Lung (tissue), 12 donors: ENCODE measurements around the gene PPARGC1A. TPM values are rescaled to one million over a fixed set of nuclear protein-coding genes. Genes with fewer than 3 reads are reported as not detected.

ENCODE experiments used
- ATAC-seq: fragments of 200-7000 bp; cut with Tn5 transposase; one replicate; pipeline ENCODE4 v1.9.1; 2020; ENCODE audit warnings: moderate number of reproducible peaks; ENCODE audit not compliant: insufficient read depth, low FRiP score
- DNase-seq, 3 donors: peaks; one replicate each; pipeline ENCODE4 v3.0.0-alpha.2; 2013 to 2017
- H3K27ac ChIP-seq, 2 donors: one replicate each; pipeline ENCODE4 v1.5.1; 2013; ENCODE audit warnings: mild to moderate bottlenecking in 2 of 2, moderate library complexity in 2 of 2, control low read depth in 1 of 2, inconsistent platforms in 1 of 2, low read depth in 1 of 2, low read length in 1 of 2
- H3K27me3 ChIP-seq, 3 donors: one replicate each; pipeline ENCODE4 v1.5.1; 2013; ENCODE audit warnings: low read length in 2 of 3; ENCODE audit not compliant: control insufficient read depth in 3 of 3, insufficient read depth in 3 of 3
- H3K36me3 ChIP-seq, 4 donors: one replicate each; pipeline ENCODE4 v1.5.1; 2013; ENCODE audit warnings: low read length in 4 of 4, mild to moderate bottlenecking in 1 of 4, moderate library complexity in 1 of 4; ENCODE audit not compliant: control insufficient read depth in 4 of 4, insufficient read depth in 4 of 4
- H3K4me1 ChIP-seq, 5 donors: one replicate each; pipeline ENCODE4 v1.5.1; 2013; ENCODE audit warnings: low read length in 5 of 5, mild to moderate bottlenecking in 2 of 5, moderate library complexity in 1 of 5; ENCODE audit not compliant: control insufficient read depth in 5 of 5, insufficient read depth in 5 of 5
- H3K4me3 ChIP-seq: one replicate; pipeline ENCODE4 v1.5.1; 2013; ENCODE audit warnings: mild to moderate bottlenecking, control low read depth, moderate library complexity
- H3K9ac ChIP-seq, 2 donors: one replicate each; pipeline ENCODE4 v1.5.1; 2013; ENCODE audit warnings: low read length in 2 of 2, control low read depth in 1 of 2; ENCODE audit not compliant: insufficient read depth in 1 of 2
- H3K9me3 ChIP-seq, 4 donors: one replicate each; pipeline ENCODE4 v1.5.1; 2013; ENCODE audit warnings: low read length in 3 of 4, mild to moderate bottlenecking in 1 of 4, moderate library complexity in 1 of 4; ENCODE audit not compliant: control insufficient read depth in 4 of 4, insufficient read depth in 3 of 4
- WGBS, 2 donors: extraction: QIAGEN DNeasy Blood & Tissue Kit; methylation state at CpG; one replicate each; pipeline ENCODE4 v1.1.7; 2013; 5-methylcytosine and 5-hydroxymethylcytosine counted together
- polyA plus RNA-seq, 2 donors: library from polyadenylated mRNA; stranded (reverse); fragments of 200-250 nt; gene quantifications; one replicate each; pipeline ENCODE4 v1.2.1, GENCODE V29; 2013
- total RNA-seq, 2 donors: library from RNA; depleted of rRNA in 1 of 2; stranded (reverse); fragments of >200 nt in 1 of 2; gene quantifications; one replicate each; pipeline ENCODE4 v1.2.1, GENCODE V29; 2014 to 2021
- TF ChIP-seq, protein P1 (sequence below): IDR thresholded peaks from 2 replicates; pipeline ENCODE4 v1.5.1; 2012; ENCODE audit warnings: mild to moderate bottlenecking; ENCODE audit errors: control extremely low read depth, extremely low read depth
- donor health status: control.
- donor health status: control.
- donor health status: Bipolar disorder and iron deficiency.
- donor health status: healthy.
- donor health status: DM: yes; HTN: yes; CAD: no.

PPARGC1A gene
- total and polyA plus RNA-seq, 4 donors = 1.1 to 17.9 (median 5.1) TPM

GRCh38 chr4:23906839-23907238, 17.0 kb upstream of the PPARGC1A start:
- DNase-seq (no peak), ATAC-seq (no peak)
- WGBS, 2 donors = 81% methylated on average over 3 of the region's 3 CpGs
- Histone ChIP-seq H3K4me1 (peaks cover 0 to 4% (median 0%) of the 10 kb centered on the region in 5 donors), H3K4me3 (no peak overlapping the region), H3K9ac (no peak overlapping the region), H3K27ac (no peak overlapping the region), H3K27me3 (no peaks in the 10 kb centered on the region), H3K36me3 (no peaks in the 10 kb centered on the region), H3K9me3 (no peaks in the 10 kb centered on the region)
- TF ChIP-seq, protein P1, sequence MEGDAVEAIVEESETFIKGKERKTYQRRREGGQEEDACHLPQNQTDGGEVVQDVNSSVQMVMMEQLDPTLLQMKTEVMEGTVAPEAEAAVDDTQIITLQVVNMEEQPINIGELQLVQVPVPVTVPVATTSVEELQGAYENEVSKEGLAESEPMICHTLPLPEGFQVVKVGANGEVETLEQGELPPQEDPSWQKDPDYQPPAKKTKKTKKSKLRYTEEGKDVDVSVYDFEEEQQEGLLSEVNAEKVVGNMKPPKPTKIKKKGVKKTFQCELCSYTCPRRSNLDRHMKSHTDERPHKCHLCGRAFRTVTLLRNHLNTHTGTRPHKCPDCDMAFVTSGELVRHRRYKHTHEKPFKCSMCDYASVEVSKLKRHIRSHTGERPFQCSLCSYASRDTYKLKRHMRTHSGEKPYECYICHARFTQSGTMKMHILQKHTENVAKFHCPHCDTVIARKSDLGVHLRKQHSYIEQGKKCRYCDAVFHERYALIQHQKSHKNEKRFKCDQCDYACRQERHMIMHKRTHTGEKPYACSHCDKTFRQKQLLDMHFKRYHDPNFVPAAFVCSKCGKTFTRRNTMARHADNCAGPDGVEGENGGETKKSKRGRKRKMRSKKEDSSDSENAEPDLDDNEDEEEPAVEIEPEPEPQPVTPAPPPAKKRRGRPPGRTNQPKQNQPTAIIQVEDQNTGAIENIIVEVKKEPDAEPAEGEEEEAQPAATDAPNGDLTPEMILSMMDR = no peak

DNA sequence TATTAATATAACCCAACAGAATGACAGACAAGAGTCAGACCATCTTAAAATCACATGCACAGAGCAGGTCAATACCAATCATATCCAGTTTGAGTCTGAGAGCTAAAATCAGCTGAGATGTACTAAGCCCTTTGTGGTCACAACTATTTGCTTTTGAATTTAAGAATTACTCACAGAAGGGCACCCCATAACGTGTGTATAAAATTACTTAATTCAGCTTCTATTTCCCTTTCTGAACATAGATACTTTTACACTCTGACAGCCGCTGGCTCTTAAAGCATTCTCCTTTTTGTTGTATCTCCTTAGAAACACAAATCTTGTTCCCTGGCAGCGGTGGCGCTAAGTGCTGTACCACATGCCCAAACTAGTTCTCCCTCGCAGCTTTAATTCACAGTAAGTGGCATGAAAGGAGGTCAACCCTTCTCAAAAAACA, 14.8 kb upstream of the PPARGC1A start:
- Histone ChIP-seq H3K36me3 (no peaks in the 10 kb centered on the region), H3K4me1 (peaks cover 0 to 4% (median 0%) of the 10 kb centered on the region in 5 donors), H3K4me3 (no peak overlapping the region), H3K27ac (peak overlapping the region in 1 of 2 donors; percentile 49), H3K27me3 (no peaks in the 10 kb centered on the region), H3K9ac (no peak overlapping the region), H3K9me3 (no peaks in the 10 kb centered on the region)
- 71 to 81% methylated on average over 5 of the region's 5 CpGs for WGBS, 2 donors
- TF ChIP-seq, protein P1 = no peak
- ATAC-seq (peak; percentile 34), DNase-seq (peak in 2 of 3 donors; percentile 20 to 43)

GRCh38 chr4:23903859-23904438, 14.1 kb upstream of the PPARGC1A start:
- TF ChIP-seq, protein P1 = no peak
- no peaks in the 10 kb centered on the region for H3K36me3 ChIP-seq
- H3K27ac ChIP-seq = peak overlapping the region in 1 of 2 donors; percentile 49
- DNase-seq = peak in 1 of 3 donors; percentile 25
- H3K4me1 ChIP-seq = peaks cover 0 to 4% (median 0%) of the 10 kb centered on the region in 5 donors
- H3K9me3 ChIP-seq = no peaks in the 10 kb centered on the region
- ATAC-seq = no peak
- no peaks in the 10 kb centered on the region for H3K27me3 ChIP-seq
- no peak overlapping the region for H3K4me3 ChIP-seq
- 55 to 75% methylated on average over 7 of the region's 7 CpGs for WGBS, 2 donors
- H3K9ac ChIP-seq = no peak overlapping the region
